ENCODE data around the gene TTC4.
"Not testable (repeated sequence)": the region's sequence is repeated elsewhere in the genome, so short reads cannot be mapped to it uniquely, and the experiment has no call there.

TTC4 gene

GRCh38 chr1:54772951-54773350 lies 57.3 kb downstream of the TTC4 start:
- Histone ChIP-seq H3K9me2 (replicated peaks; ENCODE audit: control insufficient read depth, low read length) (no peaks in the 10 kb centered on the region), H3K4me3 (ENCODE audit: low read length) (no peak overlapping the region), H3K4me2 (ENCODE audit: low read length) (no peak overlapping the region), H3K27ac (ENCODE audit: low read depth, low read length) (no peak overlapping the region), H4K20me1 (ENCODE audit: control insufficient read depth, insufficient read depth, low read depth, low read length) (no peaks in the 10 kb centered on the region), H3K36me3 (ENCODE audit: control insufficient read depth, low read length) (no peaks in the 10 kb centered on the region), H3F3A (ENCODE audit: control insufficient read depth, insufficient read depth) (no peaks in the 10 kb centered on the region), H3K27me3 (ENCODE audit: control insufficient read depth, low read length) (no peaks in the 10 kb centered on the region), H3K4me1 (ENCODE audit: control insufficient read depth, low read length) (peaks cover 15% of the 10 kb centered on the region), H3K79me2 (ENCODE audit: control insufficient read depth, low read length) (no peaks in the 10 kb centered on the region), H3K9me3 (ENCODE audit: control insufficient read depth, insufficient read depth, low read length) (peaks cover 3% of the 10 kb centered on the region; the same call in 1 of the 2 replicates)
- TF ChIP-seq CTCF (IDR thresholded peaks at IDR 0.05; ENCODE audit: low read depth, low read length, poor library complexity, severe bottlenecking) (no peak), EZH2phosphoT487 (IDR thresholded peaks at IDR 0.05; ENCODE audit: borderline replicate concordance, low read length) (no peak)

- Histone ChIP-seq H3K4me3 (ENCODE audit: low read length) (peak overlapping the region; percentile 9), H3F3A (ENCODE audit: control insufficient read depth, insufficient read depth) (no peaks in the 10 kb centered on the region), H4K20me1 (ENCODE audit: control insufficient read depth, insufficient read depth, low read depth, low read length) (no peaks in the 10 kb centered on the region), H3K9me2 (replicated peaks; ENCODE audit: control insufficient read depth, low read length) (no peaks in the 10 kb centered on the region), H3K4me2 (ENCODE audit: low read length) (peak overlapping the region; percentile 15), H3K4me1 (ENCODE audit: control insufficient read depth, low read length) (peaks cover 15% of the 10 kb centered on the region), H3K27ac (ENCODE audit: low read depth, low read length) (no peak overlapping the region), H3K27me3 (ENCODE audit: control insufficient read depth, low read length) (no peaks in the 10 kb centered on the region), H3K9me3 (ENCODE audit: control insufficient read depth, insufficient read depth, low read length) (peaks cover 3% of the 10 kb centered on the region; the same call in 1 of the 2 replicates), H3K79me2 (ENCODE audit: control insufficient read depth, low read length) (no peaks in the 10 kb centered on the region), H3K36me3 (ENCODE audit: control insufficient read depth, low read length) (no peaks in the 10 kb centered on the region)
- no peak for TF ChIP-seq CTCF (IDR thresholded peaks at IDR 0.05; ENCODE audit: low read depth, low read length, poor library complexity, severe bottlenecking)
- TF ChIP-seq EZH2phosphoT487 (IDR thresholded peaks at IDR 0.05; ENCODE audit: borderline replicate concordance, low read length), result no peak
These were observed 59.3 kb downstream of the TTC4 start for GRCh38 chr1:54774820-54775498.

- H4K20me1 ChIP-seq (ENCODE audit: control insufficient read depth, insufficient read depth, low read depth, low read length); H3F3A ChIP-seq (ENCODE audit: control insufficient read depth, insufficient read depth); H3K9me3 ChIP-seq (ENCODE audit: control insufficient read depth, insufficient read depth, low read length); H3K36me3 ChIP-seq (ENCODE audit: control insufficient read depth, low read length); H3K79me2 ChIP-seq (ENCODE audit: control insufficient read depth, low read length); H3K9me2 ChIP-seq (replicated peaks; ENCODE audit: control insufficient read depth, low read length); H3K27ac ChIP-seq (ENCODE audit: low read depth, low read length); H3K27me3 ChIP-seq (ENCODE audit: control insufficient read depth, low read length): not testable (repeated sequence)
- peak overlapping the region; percentile 15 for H3K4me2 ChIP-seq (ENCODE audit: low read length)
- H3K4me3 ChIP-seq (ENCODE audit: low read length), result peak overlapping the region; percentile 9; the same call in 1 of the 2 replicates
- peaks cover 15% of the 10 kb centered on the region for H3K4me1 ChIP-seq (ENCODE audit: control insufficient read depth, low read length)
These were observed 60.4 kb downstream of the TTC4 start for GRCh38 chr1:54775828-54776721.

GRCh38 chr1:54777011-54777410 lies 61.4 kb downstream of the TTC4 start:
- peaks cover 15% of the 10 kb centered on the region for H3K4me1 ChIP-seq (ENCODE audit: control insufficient read depth, low read length)
- H3K36me3 ChIP-seq (ENCODE audit: control insufficient read depth, low read length), result no peaks in the 10 kb centered on the region
- no peak overlapping the region for H3K4me2 ChIP-seq (ENCODE audit: low read length)
- peaks cover 3% of the 10 kb centered on the region; the same call in 1 of the 2 replicates for H3K9me3 ChIP-seq (ENCODE audit: control insufficient read depth, insufficient read depth, low read length)
- no peak overlapping the region for H3K4me3 ChIP-seq (ENCODE audit: low read length)
- H3K27me3 ChIP-seq (ENCODE audit: control insufficient read depth, low read length), result no peaks in the 10 kb centered on the region
- no peaks in the 10 kb centered on the region for H3F3A ChIP-seq (ENCODE audit: control insufficient read depth, insufficient read depth)
- no peak for TF ChIP-seq EZH2phosphoT487 (IDR thresholded peaks at IDR 0.05; ENCODE audit: borderline replicate concordance, low read length)
- no peak for TF ChIP-seq CTCF (IDR thresholded peaks at IDR 0.05; ENCODE audit: low read depth, low read length, poor library complexity, severe bottlenecking)
- H3K79me2 ChIP-seq (ENCODE audit: control insufficient read depth, low read length), result no peaks in the 10 kb centered on the region
- no peaks in the 10 kb centered on the region for H3K9me2 ChIP-seq (replicated peaks; ENCODE audit: control insufficient read depth, low read length)
- no peaks in the 10 kb centered on the region for H4K20me1 ChIP-seq (ENCODE audit: control insufficient read depth, insufficient read depth, low read depth, low read length)
- H3K27ac ChIP-seq (ENCODE audit: low read depth, low read length), result no peak overlapping the region

Data from DOHH2 (cell line).